ENCODE measurements around the gene MAMLD1. TPM values are rescaled to one million over a fixed set of nuclear protein-coding genes. Genes with fewer than 3 reads are reported as not detected.

The MAMLD1 gene
- total RNA-seq, 4 donors from 2014 or later = 4.5 to 10.3 (median 6.2) TPM

DNA sequence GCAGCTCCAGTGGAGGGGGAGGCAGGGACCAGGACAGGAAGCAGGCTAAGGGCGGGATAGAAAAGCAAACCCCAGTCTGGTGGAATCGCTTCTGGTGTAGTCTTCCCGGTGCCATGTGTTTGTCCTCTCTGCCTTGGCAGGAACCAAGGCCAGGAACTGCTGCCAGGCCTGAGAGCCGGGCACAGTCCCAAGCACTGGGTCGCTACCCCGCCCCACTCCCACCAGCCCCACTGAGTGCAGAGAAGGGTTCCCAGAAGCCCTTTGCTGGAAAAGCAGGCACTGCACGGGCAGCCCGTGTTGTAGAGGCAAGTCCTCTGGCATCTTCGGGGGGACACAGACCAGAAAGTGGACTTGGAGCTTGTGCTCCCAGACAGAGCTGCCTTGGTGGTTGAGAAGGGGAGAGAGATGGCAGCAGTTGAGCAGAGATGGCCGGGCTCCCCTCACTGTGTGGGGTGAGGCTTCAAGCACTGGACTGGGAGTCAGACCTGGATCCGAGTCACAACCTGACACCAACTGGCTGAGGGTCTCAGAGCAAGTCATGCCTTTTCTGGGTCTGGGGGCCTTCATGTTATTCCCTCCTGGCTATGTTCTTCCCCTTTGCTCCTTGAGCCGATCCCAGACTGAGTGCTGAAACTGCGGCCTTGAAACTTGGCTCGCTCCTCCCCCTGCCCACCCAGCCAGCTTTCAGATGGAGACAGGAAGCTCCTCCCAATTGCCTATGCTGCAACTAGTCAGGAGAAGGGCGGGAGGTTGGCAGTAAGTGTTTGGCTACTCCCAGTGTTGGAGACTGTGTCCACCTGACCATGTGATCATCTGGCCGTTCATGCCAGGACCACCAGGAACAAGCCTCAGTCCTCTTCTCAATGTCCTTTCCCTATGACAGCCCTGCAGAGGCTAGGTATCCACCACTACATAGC is 145.6 kb downstream of the MAMLD1 start:
- ATAC-seq (ENCODE audit: low FRiP score) (peak; percentile 66), DNase-seq (ENCODE audit: low spot score) (no peak)
- TF ChIP-seq, protein P1, sequence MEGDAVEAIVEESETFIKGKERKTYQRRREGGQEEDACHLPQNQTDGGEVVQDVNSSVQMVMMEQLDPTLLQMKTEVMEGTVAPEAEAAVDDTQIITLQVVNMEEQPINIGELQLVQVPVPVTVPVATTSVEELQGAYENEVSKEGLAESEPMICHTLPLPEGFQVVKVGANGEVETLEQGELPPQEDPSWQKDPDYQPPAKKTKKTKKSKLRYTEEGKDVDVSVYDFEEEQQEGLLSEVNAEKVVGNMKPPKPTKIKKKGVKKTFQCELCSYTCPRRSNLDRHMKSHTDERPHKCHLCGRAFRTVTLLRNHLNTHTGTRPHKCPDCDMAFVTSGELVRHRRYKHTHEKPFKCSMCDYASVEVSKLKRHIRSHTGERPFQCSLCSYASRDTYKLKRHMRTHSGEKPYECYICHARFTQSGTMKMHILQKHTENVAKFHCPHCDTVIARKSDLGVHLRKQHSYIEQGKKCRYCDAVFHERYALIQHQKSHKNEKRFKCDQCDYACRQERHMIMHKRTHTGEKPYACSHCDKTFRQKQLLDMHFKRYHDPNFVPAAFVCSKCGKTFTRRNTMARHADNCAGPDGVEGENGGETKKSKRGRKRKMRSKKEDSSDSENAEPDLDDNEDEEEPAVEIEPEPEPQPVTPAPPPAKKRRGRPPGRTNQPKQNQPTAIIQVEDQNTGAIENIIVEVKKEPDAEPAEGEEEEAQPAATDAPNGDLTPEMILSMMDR (IDR thresholded peaks at IDR 0.05) = no peak

DNA sequence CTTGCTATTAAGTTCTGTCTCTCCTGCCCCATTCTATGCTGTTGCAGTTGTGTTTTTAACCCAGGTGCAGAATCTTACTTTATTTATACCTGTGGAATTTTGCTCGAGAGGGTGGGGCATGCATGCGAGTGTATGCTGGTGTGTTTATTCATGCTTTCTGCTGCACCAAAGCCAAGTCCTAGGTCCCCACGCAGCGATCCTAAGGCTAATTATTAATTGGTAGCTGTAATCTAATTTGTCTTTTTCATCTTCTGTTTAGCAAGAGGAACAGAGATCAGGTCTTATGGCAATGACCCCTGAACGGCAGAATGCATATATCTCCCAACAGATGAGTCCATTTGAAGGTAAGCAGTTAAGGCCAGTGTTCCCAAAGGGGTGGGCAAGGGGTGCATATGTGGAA is 146.6 kb downstream of the MAMLD1 start:
- DNase-seq (ENCODE audit: low spot score) (no peak), ATAC-seq (ENCODE audit: low FRiP score) (no peak)
- TF ChIP-seq, protein P1 (IDR thresholded peaks at IDR 0.05) = no peak

DNA sequence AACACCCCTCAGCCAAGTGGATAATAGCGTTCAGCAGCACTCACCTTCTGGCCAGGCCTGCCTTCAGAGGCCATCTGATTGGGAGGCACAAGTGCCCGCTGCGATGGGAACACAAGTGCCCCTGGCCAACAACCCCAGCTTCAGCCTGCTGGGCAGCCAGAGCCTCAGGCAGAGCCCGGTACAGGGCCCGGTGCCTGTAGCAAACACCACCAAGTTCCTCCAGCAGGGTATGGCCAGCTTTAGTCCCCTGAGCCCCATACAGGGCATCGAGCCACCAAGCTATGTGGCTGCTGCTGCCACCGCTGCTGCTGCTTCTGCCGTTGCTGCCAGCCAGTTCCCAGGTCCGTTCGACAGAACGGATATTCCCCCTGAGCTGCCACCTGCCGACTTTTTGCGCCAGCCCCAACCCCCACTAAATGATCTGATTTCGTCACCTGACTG is 149.4 kb downstream of the MAMLD1 start:
- TF ChIP-seq, protein P1 (IDR thresholded peaks at IDR 0.05) = no peak
- DNase-seq (ENCODE audit: low spot score) (no peak), ATAC-seq (ENCODE audit: low FRiP score) (no peak)

DNA sequence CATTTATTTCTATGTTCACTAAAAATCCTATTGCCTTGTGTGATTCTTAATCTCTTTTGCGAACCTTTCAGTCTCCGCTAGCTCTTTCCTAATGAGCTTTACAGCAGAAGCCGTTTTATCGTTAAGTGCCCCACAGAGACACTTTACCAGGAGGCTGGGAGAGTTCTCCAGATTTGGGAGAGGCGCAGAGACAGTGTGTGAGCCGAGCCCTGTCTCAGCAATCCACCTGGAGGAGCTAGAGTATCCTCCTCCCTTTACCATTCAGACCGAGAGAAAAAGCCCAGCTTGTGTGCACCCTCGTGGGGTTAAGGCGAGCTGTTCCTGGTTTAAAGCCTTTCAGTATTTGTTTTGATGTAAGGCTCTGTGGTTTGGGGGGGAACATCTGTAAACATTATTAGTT is 150.4 kb downstream of the MAMLD1 start:
- ATAC-seq (ENCODE audit: low FRiP score) (no peak), DNase-seq (ENCODE audit: low spot score) (no peak)
- TF ChIP-seq, protein P1 (IDR thresholded peaks at IDR 0.05) = no peak

DNA sequence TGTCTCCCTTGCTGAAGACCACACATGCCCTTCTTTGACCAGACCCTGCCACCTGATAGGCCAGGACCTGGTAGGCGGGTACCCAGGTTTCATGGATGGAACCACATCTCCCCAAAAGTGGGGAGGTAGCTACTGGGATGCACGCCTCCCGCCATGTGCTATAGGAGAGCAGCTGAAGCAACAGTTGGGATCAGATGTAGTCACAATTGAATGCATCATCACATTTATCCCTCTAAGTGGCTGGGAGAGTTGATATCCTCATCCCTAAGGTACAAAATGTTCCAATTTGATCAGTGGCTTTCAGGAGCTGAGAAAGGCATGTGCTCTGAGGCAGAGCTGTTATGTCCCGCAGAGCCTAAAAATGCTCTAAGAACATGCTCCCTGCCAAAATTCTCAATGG is 151.3 kb downstream of the MAMLD1 start:
- no peak for DNase-seq (ENCODE audit: low spot score)
- TF ChIP-seq, protein P1 (IDR thresholded peaks at IDR 0.05) = no peak
- no peak for ATAC-seq (ENCODE audit: low FRiP score)

DNA sequence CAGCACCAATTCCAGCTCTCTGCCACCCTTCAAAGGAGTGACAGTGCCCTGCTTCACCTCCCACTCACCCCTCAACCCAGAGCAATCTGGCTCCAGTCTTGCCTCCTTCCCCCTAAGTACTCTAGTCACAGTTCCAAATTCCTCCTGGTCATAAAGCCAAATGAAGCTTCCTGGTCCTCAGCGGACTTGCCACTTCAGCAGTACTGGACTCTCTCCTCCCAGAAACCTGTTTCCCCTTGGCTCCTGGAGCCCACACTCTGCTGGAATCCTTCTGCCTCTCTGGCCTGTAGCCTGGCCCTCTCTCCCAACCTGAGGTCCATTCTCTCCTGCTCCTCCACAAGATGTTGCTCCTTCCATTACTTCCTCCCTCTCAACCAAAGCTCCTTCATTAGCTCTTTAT is 152.7 kb downstream of the MAMLD1 start:
- no peak for ATAC-seq (ENCODE audit: low FRiP score)
- TF ChIP-seq, protein P1 (IDR thresholded peaks at IDR 0.05) = no peak
- DNase-seq (ENCODE audit: low spot score) = no peak

Data from omental fat pad (tissue), 4 donors.